ENCODE data around the gene NOL7. TPM values are rescaled to one million over a fixed set of nuclear protein-coding genes. Genes with fewer than 3 reads are reported as not detected.

The NOL7 gene
- total RNA-seq, 1 experiment from 2014 or later = 73.7 TPM

DNA sequence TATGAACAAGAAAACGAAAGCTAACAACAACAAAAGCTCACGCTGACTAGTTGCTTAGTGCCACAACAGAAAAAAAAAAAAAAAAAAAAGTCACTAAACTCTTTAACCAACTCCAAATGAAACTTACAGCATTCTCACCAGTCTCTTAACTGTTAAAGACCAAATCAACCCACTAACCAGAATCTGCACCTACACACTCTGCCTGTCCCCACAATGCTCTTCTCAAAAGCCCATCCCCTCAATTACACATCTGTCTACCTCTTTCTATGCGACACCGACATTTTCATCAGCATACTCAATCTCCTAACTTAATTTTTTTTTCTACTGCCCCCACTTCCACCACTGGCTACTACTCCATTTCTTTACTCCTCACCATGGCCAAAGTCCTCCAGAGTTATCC, 34.3 kb downstream of the NOL7 start (continued):
- TF ChIP-seq REST (IDR thresholded peaks at IDR 0.05; ENCODE audit: low read depth) (no peak), SRF (IDR thresholded peaks at IDR 0.05; ENCODE audit: low read depth) (no peak), SIN3A (IDR thresholded peaks at IDR 0.05; ENCODE audit: low read depth) (no peak), RAD21 (IDR thresholded peaks at IDR 0.05; ENCODE audit: low read depth) (no peak)

- Histone ChIP-seq H3K9me2 (ENCODE audit: insufficient read depth) (no peaks in the 10 kb centered on the region), H3K9ac (ENCODE audit: low read length) (no peak overlapping the region), H3K9me3 (ENCODE audit: control insufficient read depth in 1 of 2, insufficient read depth in 1 of 2, low read depth in 1 of 2, low read length in 2 of 2) (no peaks in the 10 kb centered on the region), H3K4me3 (replicated peaks in 1 of 2; ENCODE audit: low read depth in 1 of 2, low read length in 2 of 2) (no peak overlapping the region), H3K79me2 (ENCODE audit: insufficient read depth, low read length) (peaks cover 14% of the 10 kb centered on the region), H4K20me1 (ENCODE audit: insufficient read depth) (0 out of 2 replicates have a peak, but pooled peaks cover 3% of the 10 kb centered on the region), H3K36me3 (ENCODE audit: control insufficient read depth in 1 of 2, insufficient read depth in 2 of 2, low read length in 2 of 2) (no peaks in the 10 kb centered on the region), H3K4me2 (ENCODE audit: low read length) (no peak overlapping the region), H2AFZ (ENCODE audit: low read depth, low read length, poor library complexity, severe bottlenecking) (no peak overlapping the region), H3K27me3 (ENCODE audit: insufficient read depth, low read length) (no peaks in the 10 kb centered on the region), H3K27ac (ENCODE audit: low read depth, low read length) (no peak overlapping the region), H3K4me1 (ENCODE audit: control insufficient read depth in 1 of 2, insufficient read depth in 2 of 2, low read length in 2 of 2) (no peaks in the 10 kb centered on the region)
- intact Hi-C loops (cut with micrococcal nuclease) = no loop called here
- POLR2A ChIA-PET = no interaction called here
- BruUV-seq (replicated peaks) = no TSS peak
- RAD21 ChIA-PET (ENCODE audit: low non-redundant PET in 1 of 2, low total read pairs in 2 of 2, uncharacterized antibody in 2 of 2, unreplicated experiment in 2 of 2) = no interaction called here
- CTCF ChIA-PET = no interaction called here
- TF ChIP-seq JUND (IDR thresholded peaks at IDR 0.05) = no peak
- TF ChIP-seq CEBPB (IDR thresholded peaks at IDR 0.05; ENCODE audit: low read depth) = no peak
- no peak for TF ChIP-seq EZH2 (IDR thresholded peaks at IDR 0.05)
- TF ChIP-seq, protein P1, sequence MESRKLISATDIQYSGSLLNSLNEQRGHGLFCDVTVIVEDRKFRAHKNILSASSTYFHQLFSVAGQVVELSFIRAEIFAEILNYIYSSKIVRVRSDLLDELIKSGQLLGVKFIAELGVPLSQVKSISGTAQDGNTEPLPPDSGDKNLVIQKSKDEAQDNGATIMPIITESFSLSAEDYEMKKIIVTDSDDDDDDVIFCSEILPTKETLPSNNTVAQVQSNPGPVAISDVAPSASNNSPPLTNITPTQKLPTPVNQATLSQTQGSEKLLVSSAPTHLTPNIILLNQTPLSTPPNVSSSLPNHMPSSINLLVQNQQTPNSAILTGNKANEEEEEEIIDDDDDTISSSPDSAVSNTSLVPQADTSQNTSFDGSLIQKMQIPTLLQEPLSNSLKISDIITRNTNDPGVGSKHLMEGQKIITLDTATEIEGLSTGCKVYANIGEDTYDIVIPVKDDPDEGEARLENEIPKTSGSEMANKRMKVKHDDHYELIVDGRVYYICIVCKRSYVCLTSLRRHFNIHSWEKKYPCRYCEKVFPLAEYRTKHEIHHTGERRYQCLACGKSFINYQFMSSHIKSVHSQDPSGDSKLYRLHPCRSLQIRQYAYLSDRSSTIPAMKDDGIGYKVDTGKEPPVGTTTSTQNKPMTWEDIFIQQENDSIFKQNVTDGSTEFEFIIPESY (IDR thresholded peaks at IDR 0.05; ENCODE audit: extremely low read depth, insufficient replicate concordance, low read length) = no peak
- TF ChIP-seq, protein P2, sequence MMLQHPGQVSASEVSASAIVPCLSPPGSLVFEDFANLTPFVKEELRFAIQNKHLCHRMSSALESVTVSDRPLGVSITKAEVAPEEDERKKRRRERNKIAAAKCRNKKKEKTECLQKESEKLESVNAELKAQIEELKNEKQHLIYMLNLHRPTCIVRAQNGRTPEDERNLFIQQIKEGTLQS (IDR thresholded peaks at IDR 0.05) = no peak
- TF ChIP-seq RAD21 (IDR thresholded peaks at IDR 0.05; ENCODE audit: low read depth) = no peak
- ATAC-seq (no peak), DNase-seq (ENCODE audit: low read depth, low spot score) (no peak)
Observed at GRCh38 chr6:13653296-13653695, 38.2 kb downstream of the NOL7 start.
